Right lung (tissue), 5 donors: Measurements from ENCODE around the gene BEGAIN. TPM values are rescaled to one million over a fixed set of nuclear protein-coding genes. Genes with fewer than 3 reads are reported as not detected.

Source experiments
- DNase-seq, 2 donors: peaks; one replicate each; pipeline ENCODE4 v3.0.0-alpha.2; 2013
- polyA plus RNA-seq, 5 donors: library from polyadenylated mRNA; unstranded; fragments of 120-200 nt; gene quantifications; one replicate each; pipeline versions ENCODE4 v1.2.1 to v1.2.3, GENCODE V29; 2013; ENCODE audit warnings: inconsistent platforms in 1 of 5, low replicate concordance in 1 of 5; ENCODE audit not compliant: insufficient read length in 5 of 5, insufficient read depth in 1 of 5

Gene BEGAIN
- polyA plus RNA-seq, 5 donors, result 1.3 to 2.9 (median 2.1) TPM

DNA sequence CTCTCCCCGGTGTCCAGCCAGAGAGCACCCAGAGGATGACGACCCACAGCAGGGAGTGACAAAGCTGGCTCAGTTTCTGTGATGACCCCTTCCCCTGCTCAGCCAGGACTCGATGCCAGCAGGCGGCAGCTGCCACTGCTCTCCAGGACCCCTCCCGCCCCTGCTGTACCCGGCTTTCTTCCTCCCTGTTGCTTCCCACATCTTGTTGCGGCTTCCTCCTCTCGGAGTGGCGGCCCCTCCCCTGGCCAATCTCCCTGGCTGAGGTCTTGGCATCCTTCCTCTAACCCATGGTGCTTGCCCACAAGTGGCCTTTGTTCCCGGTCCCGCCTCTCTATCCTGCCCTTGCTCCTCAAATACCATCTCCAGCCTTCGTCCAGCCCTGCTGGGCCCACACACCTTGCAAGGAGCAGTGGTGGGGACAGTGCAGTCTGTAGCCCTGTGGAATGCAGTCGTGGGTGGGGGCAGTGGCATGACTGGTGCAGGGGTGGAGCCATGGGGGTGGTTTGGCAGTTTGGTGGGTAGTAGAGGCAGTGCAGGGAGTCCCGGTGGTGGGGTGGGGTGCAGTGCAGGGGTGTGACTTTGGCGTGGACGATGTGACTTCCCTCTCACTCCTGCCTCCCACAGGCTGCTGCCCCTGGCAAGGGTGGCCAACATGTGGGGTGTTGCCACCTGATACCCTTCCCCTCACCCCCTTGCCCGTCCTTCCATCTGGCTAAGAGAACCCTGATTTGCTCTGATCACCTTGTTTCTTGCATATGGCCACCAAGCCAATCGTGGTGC is 16.3 kb upstream of the BEGAIN start:
- DNase-seq, result no peak

GRCh38 chr14:100602621-100603230 is 15.5 kb upstream of the BEGAIN start:
- DNase-seq, result no peak

DNA sequence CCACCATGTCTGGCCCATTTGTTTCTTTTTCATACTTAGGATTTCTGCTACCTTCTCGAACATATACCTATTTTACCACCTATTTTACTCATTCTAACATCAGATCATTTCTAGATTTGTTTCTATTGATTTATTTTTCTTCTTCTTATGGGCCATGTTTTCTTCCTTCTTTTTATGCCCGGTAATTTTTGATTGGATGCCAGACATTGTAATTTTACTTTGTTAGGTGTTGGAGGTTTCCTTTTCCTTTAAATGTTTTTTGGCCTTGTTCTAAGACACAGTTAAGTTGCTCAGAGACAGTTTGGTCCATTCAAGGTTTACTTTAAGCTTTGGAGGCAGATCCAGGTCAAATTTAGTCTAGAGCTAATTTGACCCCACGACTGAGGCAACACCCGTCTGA is 14.7 kb upstream of the BEGAIN start:
- DNase-seq, result no peak

DNA sequence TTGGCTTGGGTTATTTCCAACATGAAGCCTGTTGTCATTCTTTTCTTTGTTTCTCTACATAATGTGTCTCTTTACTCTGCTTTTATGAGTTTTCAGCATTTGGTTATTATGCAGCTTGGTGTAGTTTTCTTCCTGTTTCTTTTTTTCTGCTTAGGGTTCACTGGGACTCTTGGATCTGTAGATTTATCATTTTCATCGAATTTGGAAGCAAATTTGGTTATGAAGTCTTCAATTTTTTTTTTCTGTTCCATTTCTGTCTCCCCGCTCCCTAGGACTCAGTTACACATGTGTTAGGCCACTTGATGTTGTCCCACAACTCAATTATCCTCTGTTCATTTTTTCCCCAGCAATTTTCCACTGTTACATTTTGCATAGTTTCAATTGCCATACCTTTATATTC is 13.8 kb upstream of the BEGAIN start:
- no peak for DNase-seq

DNA sequence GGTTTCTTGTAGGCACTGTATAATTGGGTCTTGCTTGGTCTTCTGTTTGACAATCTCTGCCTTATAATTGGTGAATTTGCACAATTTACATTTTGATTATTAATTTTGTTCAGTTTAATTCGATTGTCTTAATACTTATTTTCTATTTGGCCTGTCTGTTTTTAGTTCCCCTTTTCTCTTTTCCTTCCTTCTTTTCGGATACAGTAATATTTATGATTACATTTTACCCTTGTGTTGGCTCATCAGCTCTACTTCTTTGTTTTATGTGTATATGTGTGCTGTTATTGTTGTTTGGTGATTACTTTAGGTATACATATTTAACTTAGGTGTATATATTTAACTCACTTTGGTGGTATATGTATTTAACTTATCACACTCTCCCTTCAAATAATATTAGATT is 12.8 kb upstream of the BEGAIN start:
- DNase-seq, result no peak

GRCh38 chr14:100594625-100594951 is 7.4 kb upstream of the BEGAIN start:
- no peak for DNase-seq

- DNase-seq, result no peak
These were observed 6.8 kb upstream of the BEGAIN start for GRCh38 chr14:100593751-100594624.

DNA sequence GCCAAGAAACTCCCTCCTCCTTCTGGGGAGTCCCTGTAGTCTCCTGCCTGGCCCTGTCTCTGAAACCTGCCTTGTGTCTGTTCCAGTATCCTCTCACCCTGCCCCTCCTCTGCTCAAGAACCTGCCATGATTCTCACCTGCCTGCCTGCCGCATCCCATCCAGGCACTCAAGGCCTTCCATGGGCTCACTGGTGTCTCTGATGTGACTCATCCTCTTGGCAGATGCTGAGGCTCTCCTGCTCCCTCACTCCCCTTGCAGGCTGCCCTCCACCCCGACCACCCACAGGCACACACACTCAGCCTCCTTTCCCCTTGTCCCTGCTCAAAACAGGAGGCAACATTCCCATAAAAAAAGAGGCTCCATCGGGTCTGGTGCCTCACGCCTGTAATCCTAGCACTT is 5.8 kb upstream of the BEGAIN start:
- DNase-seq, result no peak

GRCh38 chr14:100592461-100592891 is 5.3 kb upstream of the BEGAIN start:
- DNase-seq, result no peak

DNA sequence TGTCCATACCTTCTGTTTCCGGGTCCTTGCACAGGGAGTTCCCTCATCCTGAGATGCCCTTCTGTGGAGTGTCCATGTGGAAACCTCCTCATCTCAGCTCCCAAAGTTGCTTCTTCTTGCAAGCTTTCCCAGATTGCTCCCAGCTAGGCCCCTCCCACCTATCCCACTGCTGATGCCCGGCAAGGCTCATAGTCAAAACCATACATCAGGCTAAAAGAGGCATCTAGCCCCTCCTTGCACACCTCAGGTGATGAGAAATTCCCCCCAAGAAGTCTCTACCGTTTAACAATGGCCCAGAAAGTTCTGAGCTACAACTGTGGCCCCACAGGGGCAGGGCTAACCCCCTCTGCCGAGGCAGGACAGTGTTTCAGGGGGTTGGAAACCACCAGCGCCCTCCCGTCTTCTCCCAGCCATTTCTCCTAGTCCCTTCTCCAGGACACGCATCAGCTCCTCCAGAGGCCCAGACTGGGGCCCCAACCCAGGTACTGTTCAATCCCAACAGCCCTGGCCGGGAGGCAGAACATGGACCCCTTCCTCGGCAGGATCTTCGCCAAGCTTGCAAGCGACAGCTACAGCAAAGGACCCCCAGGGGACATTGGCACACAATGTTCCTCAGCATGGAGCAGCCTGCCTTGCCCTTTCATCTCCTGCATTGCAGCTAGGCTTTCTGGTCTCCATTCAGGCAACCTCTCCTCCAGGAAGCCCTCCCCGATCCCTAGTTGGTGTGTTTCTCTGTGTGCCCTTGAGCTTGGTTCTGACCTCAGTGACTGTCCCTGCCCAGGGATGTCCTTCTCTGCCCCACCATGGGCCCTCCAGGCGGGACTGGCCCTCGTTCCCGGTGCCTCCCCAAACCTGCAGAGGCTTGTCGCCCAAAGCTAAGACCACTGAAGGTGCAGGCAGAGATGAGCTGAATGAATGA is 4.5 kb upstream of the BEGAIN start:
- DNase-seq, result no peak

DNA sequence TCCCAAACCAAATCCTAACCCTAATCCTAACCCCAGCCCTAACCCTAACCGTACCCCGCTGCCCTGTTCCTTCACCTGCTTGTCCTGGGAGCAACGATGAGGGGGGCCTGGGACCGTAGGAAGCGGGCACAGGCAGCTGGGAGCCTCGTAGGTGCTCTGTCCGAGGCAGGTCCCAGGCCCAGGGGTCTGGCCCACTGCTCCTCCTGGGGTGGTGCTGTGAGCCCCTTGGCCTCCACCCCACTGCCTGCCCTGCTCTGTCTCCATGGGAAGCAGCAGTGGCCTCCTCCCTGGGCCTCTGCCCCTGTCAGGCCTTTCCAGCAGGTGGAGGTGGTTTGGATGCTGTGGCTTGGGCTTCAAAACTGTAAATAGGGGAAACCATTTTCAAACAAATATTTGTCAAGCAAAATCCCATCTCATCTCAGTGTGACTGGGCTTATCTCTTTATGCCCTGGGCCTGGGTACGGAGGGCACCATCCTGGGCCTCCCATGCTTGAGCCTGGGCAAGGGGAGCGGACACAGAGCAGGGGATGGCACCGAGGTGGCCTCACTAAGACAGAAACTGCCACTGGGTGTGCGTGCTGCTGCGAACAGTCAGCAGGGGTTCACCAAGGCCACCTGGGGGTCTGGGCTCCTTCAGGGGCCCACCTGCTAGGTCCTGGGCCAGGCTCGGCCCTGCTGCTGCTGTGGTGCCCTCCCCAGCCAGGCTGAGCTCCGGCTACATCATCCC is 3.7 kb upstream of the BEGAIN start:
- DNase-seq, result no peak

DNA sequence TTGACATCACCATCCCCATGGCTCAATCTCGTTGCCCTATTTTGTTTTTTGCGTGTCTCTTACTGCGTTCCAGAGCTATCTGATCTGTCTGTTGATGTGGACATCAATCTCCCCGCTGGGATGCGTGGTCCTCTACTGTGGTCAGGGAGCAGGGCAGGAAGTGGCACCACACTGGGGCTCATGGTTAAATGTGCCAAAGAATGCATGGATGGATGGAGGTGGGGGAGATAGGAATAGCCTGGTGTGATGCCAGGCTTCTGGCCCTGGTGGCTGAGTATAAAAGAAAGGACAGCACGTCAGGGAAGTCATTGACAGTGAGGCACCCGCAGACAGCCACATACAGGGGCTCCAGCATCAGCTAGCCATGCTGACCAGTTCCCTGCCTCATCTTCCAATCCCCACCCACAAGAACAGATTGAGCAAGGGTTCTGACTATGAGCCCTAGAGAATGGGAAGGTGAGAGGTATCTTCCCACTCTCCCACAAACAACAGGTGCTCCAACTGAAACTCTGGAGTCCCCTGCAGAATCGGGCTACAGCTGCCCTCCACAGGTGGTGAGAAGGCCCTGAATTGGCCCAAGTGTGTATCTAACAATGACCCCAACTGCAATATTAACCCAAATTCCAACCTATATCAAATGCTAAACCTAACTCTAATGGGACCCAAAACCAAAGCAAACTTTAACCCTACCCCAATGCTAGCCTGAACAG is 2.7 kb upstream of the BEGAIN start:
- DNase-seq, result no peak

GRCh38 chr14:100589071-100589759 is 2.0 kb upstream of the BEGAIN start:
- no peak for DNase-seq

GRCh38 chr14:100588671-100589070 is 1.5 kb upstream of the BEGAIN start:
- no peak for DNase-seq

- no peak for DNase-seq
These were observed 670 bp upstream of the BEGAIN start for GRCh38 chr14:100587763-100588411.

GRCh38 chr14:100586403-100587085 is 673 bp downstream of the BEGAIN start:
- no peak for DNase-seq

DNA sequence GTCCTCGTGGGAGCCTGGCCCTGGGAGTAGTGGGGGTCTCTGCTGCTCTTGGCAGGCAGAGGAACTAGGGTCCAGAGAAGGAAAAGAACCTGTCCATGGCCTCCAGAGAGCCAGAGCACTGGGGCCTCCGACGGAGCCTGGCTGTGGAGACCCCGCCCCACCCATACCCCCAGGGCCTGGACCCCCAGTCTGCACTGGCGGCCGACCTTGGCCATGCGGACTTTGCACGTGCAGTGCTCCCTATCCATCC is 1.1 kb downstream of the BEGAIN start:
- DNase-seq, result no peak

DNA sequence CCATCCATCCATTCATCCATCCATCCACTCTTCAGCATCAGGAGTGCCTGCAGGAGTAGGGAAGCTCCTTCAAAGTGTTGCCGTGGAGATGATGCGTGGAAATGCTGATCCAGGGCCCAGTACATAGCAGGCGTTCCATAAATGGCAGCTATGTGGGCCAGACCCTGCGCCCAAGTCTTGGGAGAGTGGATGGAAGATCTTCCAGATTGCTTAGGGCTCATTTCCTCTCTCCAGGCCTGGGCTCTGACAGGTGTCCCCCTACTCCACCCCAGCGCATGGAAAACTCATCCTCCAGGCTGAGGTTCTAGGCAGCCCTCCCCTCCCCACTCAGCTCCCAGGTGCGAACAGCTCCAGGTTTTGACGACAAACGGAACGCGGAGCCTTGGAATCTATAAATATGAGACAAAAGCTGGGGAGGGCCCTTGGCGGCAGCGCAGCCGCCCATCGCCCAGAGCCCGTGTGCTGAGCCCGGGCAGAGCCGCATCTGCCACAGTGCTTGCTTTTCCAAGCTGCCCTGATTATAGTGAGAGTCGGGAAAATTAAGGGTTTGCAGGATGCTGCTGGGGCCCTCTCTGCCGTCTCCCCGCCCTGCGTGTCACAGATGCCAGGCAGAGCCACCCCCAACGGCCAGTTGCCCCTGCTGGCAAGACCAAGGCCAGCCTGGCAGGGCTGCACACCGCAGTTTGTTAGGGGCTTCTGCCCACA is 1.6 kb downstream of the BEGAIN start:
- no peak for DNase-seq
